ENCODE measurements around the gene PRRT3. TPM values are rescaled to one million over a fixed set of nuclear protein-coding genes. Genes with fewer than 3 reads are reported as not detected.
A peak's percentile ranks its signal among the peaks of the same experiment; 100 is the strongest.

The PRRT3 gene
- total and polyA plus RNA-seq, 2 of the 13 experiments (the other 11 are each of a cell fraction or from before 2014, with no cell fraction given), result 0.22 to 0.44 TPM

- no peak for TF ChIP-seq GRHL1 (CRISPR knock-in tag; conservative IDR thresholded peaks at IDR 0.05)
- peak; percentile 80; the same call in 1 of the 2 replicates for TF ChIP-seq ZNF253 (CRISPR knock-in tag; IDR thresholded peaks at IDR 0.05; ENCODE audit: borderline replicate concordance)
- no peak for TF ChIP-seq ZNF790 (CRISPR knock-in tag; IDR thresholded peaks at IDR 0.05; ENCODE audit: borderline replicate concordance)
- TF ChIP-seq ZNF331 (CRISPR knock-in tag; IDR thresholded peaks at IDR 0.05), result peak; percentile 77
- peak; percentile 61 for TF ChIP-seq BHLHE40 (IDR thresholded peaks at IDR 0.05; ENCODE audit: low read length)
- TF ChIP-seq, protein P1, sequence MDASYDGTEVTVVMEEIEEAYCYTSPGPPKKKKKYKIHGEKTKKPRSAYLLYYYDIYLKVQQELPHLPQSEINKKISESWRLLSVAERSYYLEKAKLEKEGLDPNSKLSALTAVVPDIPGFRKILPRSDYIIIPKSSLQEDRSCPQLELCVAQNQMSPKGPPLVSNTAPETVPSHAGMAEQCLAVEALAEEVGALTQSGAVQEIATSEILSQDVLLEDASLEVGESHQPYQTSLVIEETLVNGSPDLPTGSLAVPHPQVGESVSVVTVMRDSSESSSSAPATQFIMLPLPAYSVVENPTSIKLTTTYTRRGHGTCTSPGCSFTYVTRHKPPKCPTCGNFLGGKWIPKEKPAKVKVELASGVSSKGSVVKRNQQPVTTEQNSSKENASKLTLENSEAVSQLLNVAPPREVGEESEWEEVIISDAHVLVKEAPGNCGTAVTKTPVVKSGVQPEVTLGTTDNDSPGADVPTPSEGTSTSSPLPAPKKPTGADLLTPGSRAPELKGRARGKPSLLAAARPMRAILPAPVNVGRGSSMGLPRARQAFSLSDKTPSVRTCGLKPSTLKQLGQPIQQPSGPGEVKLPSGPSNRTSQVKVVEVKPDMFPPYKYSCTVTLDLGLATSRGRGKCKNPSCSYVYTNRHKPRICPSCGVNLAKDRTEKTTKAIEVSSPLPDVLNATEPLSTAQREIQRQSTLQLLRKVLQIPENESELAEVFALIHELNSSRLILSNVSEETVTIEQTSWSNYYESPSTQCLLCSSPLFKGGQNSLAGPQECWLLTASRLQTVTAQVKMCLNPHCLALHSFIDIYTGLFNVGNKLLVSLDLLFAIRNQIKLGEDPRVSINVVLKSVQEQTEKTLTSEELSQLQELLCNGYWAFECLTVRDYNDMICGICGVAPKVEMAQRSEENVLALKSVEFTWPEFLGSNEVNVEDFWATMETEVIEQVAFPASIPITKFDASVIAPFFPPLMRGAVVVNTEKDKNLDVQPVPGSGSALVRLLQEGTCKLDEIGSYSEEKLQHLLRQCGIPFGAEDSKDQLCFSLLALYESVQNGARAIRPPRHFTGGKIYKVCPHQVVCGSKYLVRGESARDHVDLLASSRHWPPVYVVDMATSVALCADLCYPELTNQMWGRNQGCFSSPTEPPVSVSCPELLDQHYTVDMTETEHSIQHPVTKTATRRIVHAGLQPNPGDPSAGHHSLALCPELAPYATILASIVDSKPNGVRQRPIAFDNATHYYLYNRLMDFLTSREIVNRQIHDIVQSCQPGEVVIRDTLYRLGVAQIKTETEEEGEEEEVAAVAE (CRISPR knock-in tag; IDR thresholded peaks at IDR 0.05; ENCODE audit: borderline replicate concordance), result no peak
- TF ChIP-seq ZBED4 (CRISPR knock-in tag; IDR thresholded peaks at IDR 0.05; ENCODE audit: borderline replicate concordance), result no peak
- TF ChIP-seq, protein P2, sequence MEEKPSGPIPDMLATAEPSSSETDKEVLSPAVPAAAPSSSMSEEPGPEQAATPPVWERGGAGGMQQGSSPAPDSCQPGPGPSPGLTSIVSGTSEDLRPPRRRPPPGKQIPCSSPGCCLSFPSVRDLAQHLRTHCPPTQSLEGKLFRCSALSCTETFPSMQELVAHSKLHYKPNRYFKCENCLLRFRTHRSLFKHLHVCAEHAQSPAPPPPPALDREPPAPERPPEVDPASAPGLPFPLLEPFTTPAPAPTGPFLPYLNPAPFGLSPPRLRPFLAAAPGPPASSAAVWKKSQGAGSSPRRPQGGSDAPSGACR (CRISPR knock-in tag; IDR thresholded peaks at IDR 0.05), result no peak
- TF ChIP-seq ZNF207 (IDR thresholded peaks at IDR 0.05; ENCODE audit: borderline replicate concordance), result no peak
- TF ChIP-seq JDP2 (CRISPR knock-in tag; IDR thresholded peaks at IDR 0.05; ENCODE audit: borderline replicate concordance), result no peak; the same call in 1 of the 2 replicates
- TF ChIP-seq ZNF354B (CRISPR knock-in tag; IDR thresholded peaks at IDR 0.05), result no peak; the same call in 1 of the 2 replicates
- TF ChIP-seq JUN (CRISPR knock-in tag; IDR thresholded peaks at IDR 0.05), result 0 out of 2 replicates have a peak, but pooled peaks have one; percentile 57
- TF ChIP-seq E2F5 (CRISPR knock-in tag; conservative IDR thresholded peaks at IDR 0.05), result no peak
- 0 out of 2 replicates have a peak, but pooled peaks have one; percentile 41 for TF ChIP-seq TBP (CRISPR knock-in tag; IDR thresholded peaks at IDR 0.05)
- no peak for TF ChIP-seq POLR2AphosphoS2 (IDR thresholded peaks at IDR 0.05; ENCODE audit: low read depth, low read length)
- peak; percentile 80; the same call in 1 of the 2 replicates for TF ChIP-seq ZNF619 (CRISPR knock-in tag; IDR thresholded peaks at IDR 0.05)
Measured at GRCh38 chr3:9947025-9947995, 4.9 kb downstream of the PRRT3 start (continued).

All from HepG2 (cell line).